Cerebellar cortex (tissue), 1 donor: ENCODE results near the gene AP1M1.

Experiments
- DNase-seq: peaks from one replicate; pipeline ENCODE4 v3.0.0-alpha.2; 2015; ENCODE audit warnings: low spot score

The AP1M1 gene

DNA sequence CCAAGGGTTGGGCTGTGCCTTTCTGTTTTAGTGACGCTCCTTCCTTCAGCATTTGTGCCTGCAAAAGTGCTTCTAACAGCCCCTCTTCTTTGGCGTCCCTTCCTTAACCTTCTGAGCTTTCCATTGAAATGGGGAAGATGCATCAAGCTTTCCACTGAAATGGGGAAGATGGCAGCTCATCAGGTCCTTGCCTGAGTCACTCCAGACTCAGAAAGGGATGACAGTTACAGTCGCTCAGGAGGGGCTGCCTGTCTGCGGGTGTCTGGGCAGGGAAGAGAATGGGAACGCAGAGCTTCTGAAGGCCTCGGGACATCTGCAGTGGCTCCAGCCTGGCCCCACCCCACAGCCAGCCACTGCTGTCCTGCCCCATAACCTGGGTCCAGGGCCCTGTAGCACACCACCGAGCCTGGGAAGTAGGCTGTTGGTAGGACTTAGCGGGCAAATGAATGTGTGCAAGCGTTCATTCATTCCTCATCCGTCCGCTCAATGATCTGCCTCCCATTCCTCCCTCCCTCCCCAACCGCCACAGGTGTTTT, 9.8 kb downstream of the AP1M1 start:
- DNase-seq, result no peak

GRCh38 chr19:16208064-16208759, 10.5 kb downstream of the AP1M1 start:
- no peak for DNase-seq

- no peak for DNase-seq
Observed at GRCh38 chr19:16208847-16209665, 11.3 kb downstream of the AP1M1 start.

DNA sequence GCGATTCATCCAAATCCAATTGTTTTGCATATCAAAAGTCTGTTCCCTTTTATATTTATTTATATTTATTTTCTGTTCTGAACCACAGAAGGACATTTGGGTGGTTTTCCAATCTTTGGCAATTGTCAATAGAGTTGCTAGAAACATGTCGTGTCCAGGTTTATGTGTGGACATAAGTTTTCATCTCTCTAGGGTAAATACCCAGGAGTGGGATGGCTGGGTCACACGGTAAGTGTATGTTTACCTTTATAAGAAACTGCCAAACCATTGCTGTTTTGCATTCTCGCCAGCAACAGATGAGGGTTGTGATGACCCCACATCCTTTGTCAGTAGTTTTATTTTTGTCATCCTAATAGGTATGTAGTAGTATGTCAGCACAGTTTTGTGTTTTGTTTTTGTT, 12.5 kb downstream of the AP1M1 start:
- no peak for DNase-seq

- DNase-seq, result no peak
Observed at GRCh38 chr19:16213076-16213475, 15.4 kb downstream of the AP1M1 start.

GRCh38 chr19:16216744-16217670, 19.3 kb downstream of the AP1M1 start:
- peak; percentile 71 for DNase-seq

- no peak for DNase-seq
Observed at GRCh38 chr19:16217716-16218451, 20.2 kb downstream of the AP1M1 start.

- DNase-seq, result no peak
Observed at GRCh38 chr19:16218851-16219250, 21.1 kb downstream of the AP1M1 start.

DNA sequence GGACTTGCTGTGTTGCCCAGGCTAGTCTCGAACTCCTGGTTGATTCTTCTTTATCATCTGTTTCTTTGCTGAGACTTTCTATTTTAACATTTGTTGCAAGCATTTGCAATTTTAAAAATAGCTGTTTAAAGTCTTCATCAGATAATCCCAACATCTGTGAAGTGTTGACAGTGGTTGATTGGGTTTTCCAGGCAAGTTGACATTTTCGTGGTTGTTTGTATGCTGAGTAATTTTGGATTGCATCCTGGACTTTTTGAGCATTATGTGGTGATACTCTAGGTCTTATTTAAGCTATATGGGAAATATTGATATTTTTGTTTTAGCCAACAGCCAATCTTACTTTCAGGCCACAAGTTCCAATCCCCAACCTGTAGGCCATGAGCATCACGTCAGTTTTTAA, 25.1 kb downstream of the AP1M1 start:
- DNase-seq, result no peak

DNA sequence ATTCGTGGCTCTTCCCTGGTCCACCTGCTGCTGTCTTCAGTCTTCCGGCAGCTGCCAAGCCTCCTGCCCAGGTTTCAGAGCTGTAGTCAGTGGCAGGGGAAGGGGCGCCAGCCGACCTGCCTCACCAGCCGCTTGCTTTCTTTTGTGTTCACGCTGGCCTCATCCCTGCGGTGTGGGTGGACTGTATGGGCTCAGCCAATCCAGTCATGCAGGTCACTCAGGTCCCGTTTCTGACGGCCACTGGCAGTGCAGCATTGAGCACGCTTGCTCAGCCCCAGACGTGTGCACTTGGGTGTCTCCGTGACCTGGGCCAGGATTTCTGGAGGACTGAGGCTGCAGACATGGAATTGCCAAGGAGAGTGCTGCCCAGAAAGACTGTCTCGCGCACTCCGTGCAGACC, 26.0 kb downstream of the AP1M1 start:
- DNase-seq, result no peak

GRCh38 chr19:16224293-16225045, 26.8 kb downstream of the AP1M1 start:
- no peak for DNase-seq

GRCh38 chr19:16225279-16226183, 27.8 kb downstream of the AP1M1 start:
- no peak for DNase-seq

DNA sequence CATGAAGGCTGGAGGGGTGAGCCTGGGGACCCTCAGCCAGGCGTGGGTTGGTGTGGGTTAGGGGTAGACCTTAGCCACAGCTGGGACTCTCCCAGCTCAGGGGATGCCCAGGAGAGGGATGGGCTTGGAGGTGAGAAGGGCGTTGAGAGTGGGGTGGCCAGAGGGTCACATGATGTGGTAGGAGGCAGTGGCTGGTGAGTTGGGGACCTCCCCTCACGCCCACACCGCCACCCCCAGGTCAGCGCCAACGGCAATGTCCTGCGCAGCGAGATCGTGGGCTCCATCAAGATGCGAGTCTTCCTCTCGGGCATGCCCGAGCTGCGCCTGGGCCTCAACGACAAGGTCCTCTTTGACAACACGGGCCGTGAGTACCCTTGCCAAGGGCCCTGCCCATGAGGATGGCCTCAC, 28.5 kb downstream of the AP1M1 start:
- DNase-seq, result no peak

DNA sequence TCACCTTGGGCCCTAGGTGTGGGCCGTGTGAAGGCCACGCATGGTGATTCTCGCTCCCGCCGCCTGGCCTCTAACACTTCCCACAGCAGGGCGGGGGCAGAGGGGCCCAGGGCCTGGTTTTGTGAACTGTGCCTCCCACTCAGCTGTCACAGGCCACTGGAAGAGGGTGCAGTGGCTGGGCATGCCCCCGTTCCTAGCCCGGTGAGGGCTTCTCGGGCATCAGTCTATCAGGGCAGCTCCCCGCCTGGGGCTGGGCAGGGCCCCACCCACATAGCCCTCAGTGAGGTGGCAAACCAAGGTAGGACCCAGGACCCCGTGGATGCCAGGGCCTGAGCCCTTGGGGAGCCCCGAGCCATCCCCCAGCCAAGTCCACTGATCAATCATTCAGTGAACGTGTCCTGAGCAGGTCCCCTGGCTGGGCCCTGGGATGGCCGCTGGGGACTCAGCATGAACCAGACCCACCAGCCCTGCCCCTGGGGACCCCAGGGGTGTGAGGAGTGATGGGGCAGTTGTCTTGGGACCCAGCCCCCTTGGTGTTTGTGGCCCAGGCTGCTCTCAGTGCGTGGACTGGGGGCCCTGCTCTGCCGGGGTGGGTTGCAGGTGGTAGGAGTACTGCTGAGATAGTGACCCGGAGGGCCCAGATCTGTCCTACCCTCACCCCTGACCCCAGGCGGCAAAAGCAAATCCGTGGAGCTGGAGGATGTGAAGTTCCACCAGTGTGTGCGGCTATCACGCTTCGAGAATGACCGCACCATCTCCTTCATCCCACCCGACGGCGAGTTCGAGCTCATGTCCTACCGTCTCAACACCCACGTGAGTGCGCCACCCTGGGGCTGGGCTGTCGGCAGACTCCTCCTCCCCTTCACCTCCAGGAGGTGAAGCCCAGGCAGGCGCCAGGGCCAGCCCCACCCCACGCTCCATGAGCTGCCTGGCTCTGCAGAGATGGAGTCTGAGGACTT, 29.4 kb downstream of the AP1M1 start:
- no peak for DNase-seq

- DNase-seq, result no peak
Observed at GRCh38 chr19:16227837-16228636, 30.3 kb downstream of the AP1M1 start.

DNA sequence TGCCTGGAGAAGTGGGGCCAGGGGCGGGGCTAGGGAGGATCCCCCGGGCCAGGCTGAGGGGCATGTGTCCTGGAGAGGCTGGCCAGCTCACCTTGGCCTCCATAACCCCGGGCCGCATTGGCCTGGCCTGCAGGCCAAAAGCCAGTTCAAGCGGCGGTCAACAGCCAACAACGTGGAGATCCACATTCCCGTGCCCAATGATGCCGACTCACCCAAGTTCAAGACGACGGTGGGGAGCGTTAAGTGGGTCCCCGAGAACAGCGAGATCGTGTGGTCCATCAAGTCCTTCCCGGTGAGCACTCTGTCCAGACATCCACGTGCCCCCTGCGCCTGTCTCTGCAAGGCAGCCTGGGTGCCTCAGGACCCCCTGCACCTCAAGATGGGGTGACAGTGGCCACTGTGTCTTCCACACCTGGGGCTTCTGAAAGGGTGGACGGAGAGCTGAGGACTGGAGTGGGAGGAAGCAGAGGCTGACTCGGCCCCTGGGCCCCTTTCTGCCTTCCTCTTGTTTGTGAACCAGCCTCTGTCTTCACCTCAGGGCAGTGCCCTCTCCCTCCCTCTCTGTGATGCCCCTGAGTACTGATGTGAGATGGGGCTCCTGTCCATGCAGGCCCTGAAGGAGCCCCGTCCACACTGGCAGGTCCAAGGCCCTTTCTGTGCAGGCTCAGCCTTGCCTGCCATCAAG, 31.1 kb downstream of the AP1M1 start:
- DNase-seq, result no peak

GRCh38 chr19:16229322-16229641, 31.6 kb downstream of the AP1M1 start:
- DNase-seq, result no peak
